ENCODE measurements around the gene IGSF8.

The IGSF8 gene

GRCh38 chr1:160097911-160098851, at the start of gene IGSF8:
TSS of gene IGSF8 (minus strand) at chr1:160098619. CDS start at chr1:160098472, 147 bp downstream.
- Mint-ChIP-seq H3K4me3 (peak within 1 kb of the TSS; percentile 92), H3K9me3 (no peaks in the 10 kb centered on the region), H3K27ac (peak within 1 kb of the TSS; percentile 91), H3K4me1 (peaks cover 37% of the 10 kb centered on the region), H3K36me3 (peaks cover 1% of the 10 kb centered on the region), H3K27me3 (no peaks in the 10 kb centered on the region)
- peak; percentile 81 to 87 for DNase-seq (ENCODE audit: low spot score in 2 of 2)
- peak; percentile 61 for ATAC-seq (ENCODE audit: low read depth)

- Mint-ChIP-seq H3K4me1 (peaks cover 2% of the 10 kb centered on the region), H3K27me3 (peaks cover 10% of the 10 kb centered on the region), H3K9me3 (no peaks in the 10 kb centered on the region), H3K4me3 (no peak overlapping the region), H3K27ac (no peak overlapping the region), H3K36me3 (no peaks in the 10 kb centered on the region)
- ATAC-seq (ENCODE audit: low read depth) (no peak), DNase-seq (ENCODE audit: low spot score in 2 of 2) (no peak)
Observed at GRCh38 chr1:160148121-160148520, 49.7 kb upstream of the IGSF8 start.

GRCh38 chr1:160146107-160146506, 47.7 kb upstream of the IGSF8 start:
- DNase-seq (ENCODE audit: low spot score in 2 of 2) (no peak), ATAC-seq (ENCODE audit: low read depth) (no peak)
- Mint-ChIP-seq H3K27ac (no peak overlapping the region), H3K27me3 (peaks cover 13% of the 10 kb centered on the region), H3K4me1 (peaks cover 2% of the 10 kb centered on the region), H3K4me3 (no peak overlapping the region), H3K36me3 (no peaks in the 10 kb centered on the region), H3K9me3 (no peaks in the 10 kb centered on the region)

- H3K36me3 Mint-ChIP-seq: no peaks in the 10 kb centered on the region
- peaks cover 2% of the 10 kb centered on the region for H3K4me1 Mint-ChIP-seq
- peaks cover 18% of the 10 kb centered on the region for H3K27me3 Mint-ChIP-seq
- DNase-seq (ENCODE audit: low spot score in 2 of 2) (no peak), ATAC-seq (ENCODE audit: low read depth) (no peak)
- no peak overlapping the region for H3K4me3 Mint-ChIP-seq
- H3K9me3 Mint-ChIP-seq: no peaks in the 10 kb centered on the region
- no peak overlapping the region for H3K27ac Mint-ChIP-seq
Observed at GRCh38 chr1:160144921-160145320, 46.5 kb upstream of the IGSF8 start.

- no peak overlapping the region for H3K27ac Mint-ChIP-seq
- no peaks in the 10 kb centered on the region for H3K36me3 Mint-ChIP-seq
- ATAC-seq (ENCODE audit: low read depth) (no peak), DNase-seq (ENCODE audit: low spot score in 2 of 2) (no peak)
- H3K4me3 Mint-ChIP-seq: no peak overlapping the region
- H3K27me3 Mint-ChIP-seq: peaks cover 20% of the 10 kb centered on the region
- H3K9me3 Mint-ChIP-seq: no peaks in the 10 kb centered on the region
- H3K4me1 Mint-ChIP-seq: no peaks in the 10 kb centered on the region
Observed at GRCh38 chr1:160143695-160144094, 45.3 kb upstream of the IGSF8 start.

- ATAC-seq (ENCODE audit: low read depth) (no peak), DNase-seq (ENCODE audit: low spot score in 2 of 2) (no peak)
- Mint-ChIP-seq H3K27ac (no peak overlapping the region), H3K27me3 (peaks cover 21% of the 10 kb centered on the region), H3K4me3 (no peak overlapping the region), H3K9me3 (no peaks in the 10 kb centered on the region), H3K4me1 (no peaks in the 10 kb centered on the region), H3K36me3 (no peaks in the 10 kb centered on the region)
Observed at GRCh38 chr1:160139840-160140239, 41.4 kb upstream of the IGSF8 start.

- Mint-ChIP-seq H3K4me1 (no peaks in the 10 kb centered on the region), H3K36me3 (no peaks in the 10 kb centered on the region), H3K27me3 (peaks cover 30% of the 10 kb centered on the region), H3K9me3 (no peaks in the 10 kb centered on the region), H3K4me3 (no peak overlapping the region), H3K27ac (no peak overlapping the region)
- DNase-seq (ENCODE audit: low spot score in 2 of 2): no peak
- ATAC-seq (ENCODE audit: low read depth): no peak
Observed at GRCh38 chr1:160137216-160137862, 38.9 kb upstream of the IGSF8 start.

GRCh38 chr1:160136926-160137200, 38.4 kb upstream of the IGSF8 start:
- ATAC-seq (ENCODE audit: low read depth) (no peak), DNase-seq (ENCODE audit: low spot score in 2 of 2) (no peak)
- H3K9me3 Mint-ChIP-seq: no peaks in the 10 kb centered on the region
- no peak overlapping the region for H3K4me3 Mint-ChIP-seq
- H3K36me3 Mint-ChIP-seq: no peaks in the 10 kb centered on the region
- H3K27ac Mint-ChIP-seq: no peak overlapping the region
- peaks cover 33% of the 10 kb centered on the region for H3K27me3 Mint-ChIP-seq
- no peaks in the 10 kb centered on the region for H3K4me1 Mint-ChIP-seq

GRCh38 chr1:160136121-160136925, 37.9 kb upstream of the IGSF8 start:
- peaks cover 28% of the 10 kb centered on the region for H3K27me3 Mint-ChIP-seq
- DNase-seq (ENCODE audit: low spot score in 2 of 2) (no peak), ATAC-seq (ENCODE audit: low read depth) (no peak)
- H3K27ac Mint-ChIP-seq: no peak overlapping the region
- H3K4me1 Mint-ChIP-seq: no peaks in the 10 kb centered on the region
- no peaks in the 10 kb centered on the region for H3K9me3 Mint-ChIP-seq
- no peak overlapping the region for H3K4me3 Mint-ChIP-seq
- H3K36me3 Mint-ChIP-seq: no peaks in the 10 kb centered on the region

- no peak for ATAC-seq (ENCODE audit: low read depth)
- Mint-ChIP-seq H3K36me3 (no peaks in the 10 kb centered on the region), H3K9me3 (no peaks in the 10 kb centered on the region), H3K27ac (no peak overlapping the region), H3K4me3 (no peak overlapping the region), H3K4me1 (no peaks in the 10 kb centered on the region), H3K27me3 (peaks cover 26% of the 10 kb centered on the region)
- no peak for DNase-seq (ENCODE audit: low spot score in 2 of 2)
Observed at GRCh38 chr1:160134791-160135572, 36.6 kb upstream of the IGSF8 start.

- DNase-seq (ENCODE audit: low spot score in 2 of 2) (no peak), ATAC-seq (ENCODE audit: low read depth) (no peak)
- peaks cover 25% of the 10 kb centered on the region for H3K27me3 Mint-ChIP-seq
- no peaks in the 10 kb centered on the region for H3K9me3 Mint-ChIP-seq
- no peaks in the 10 kb centered on the region for H3K36me3 Mint-ChIP-seq
- H3K4me1 Mint-ChIP-seq: no peaks in the 10 kb centered on the region
- no peak overlapping the region for H3K4me3 Mint-ChIP-seq
- H3K27ac Mint-ChIP-seq: no peak overlapping the region
Observed at GRCh38 chr1:160133990-160134770, 35.8 kb upstream of the IGSF8 start.

GRCh38 chr1:160131803-160132565, 33.6 kb upstream of the IGSF8 start:
- Mint-ChIP-seq H3K36me3 (no peaks in the 10 kb centered on the region), H3K27me3 (peaks cover 27% of the 10 kb centered on the region), H3K4me3 (no peak overlapping the region), H3K27ac (no peak overlapping the region), H3K4me1 (no peaks in the 10 kb centered on the region), H3K9me3 (no peaks in the 10 kb centered on the region)
- ATAC-seq (ENCODE audit: low read depth): no peak
- no peak for DNase-seq (ENCODE audit: low spot score in 2 of 2)

Measured in memory B cell (primary cell).